ENCODE results near the gene DCLK2.

DCLK2 gene

GRCh38 chr4:150206265-150206664 is 128.0 kb downstream of the DCLK2 start:
- DNase-seq (ENCODE audit: low read depth) = no peak

GRCh38 chr4:150206954-150207353 is 128.7 kb downstream of the DCLK2 start:
- DNase-seq (ENCODE audit: low read depth) = no peak
- no peak overlapping the region for H3K4me3 ChIP-seq (ENCODE audit: low read depth, low read length)
- no peak for TF ChIP-seq MAX (IDR thresholded peaks at IDR 0.05; ENCODE audit: low read depth, low read length)
- TF ChIP-seq CTCF (IDR thresholded peaks at IDR 0.05; ENCODE audit: low read depth, low read length) = no peak
- TF ChIP-seq POLR2A (IDR thresholded peaks at IDR 0.05; ENCODE audit: extremely low read depth, insufficient read length) = no peak
- TF ChIP-seq MYC (IDR thresholded peaks at IDR 0.05; ENCODE audit: low read depth, low read length) = no peak

More at GRCh38 chr4:150206265-150206664, 128.0 kb downstream of the DCLK2 start:
- TF ChIP-seq CTCF (IDR thresholded peaks at IDR 0.05; ENCODE audit: low read depth, low read length) (no peak), MAX (IDR thresholded peaks at IDR 0.05; ENCODE audit: low read depth, low read length) (no peak), POLR2A (IDR thresholded peaks at IDR 0.05; ENCODE audit: extremely low read depth, insufficient read length) (no peak), MYC (IDR thresholded peaks at IDR 0.05; ENCODE audit: low read depth, low read length) (no peak)
- no peak overlapping the region for H3K4me3 ChIP-seq (ENCODE audit: low read depth, low read length)

- no peak for DNase-seq (ENCODE audit: low read depth)
- no peak for TF ChIP-seq MAX (IDR thresholded peaks at IDR 0.05; ENCODE audit: low read depth, low read length)
- TF ChIP-seq CTCF (IDR thresholded peaks at IDR 0.05; ENCODE audit: low read depth, low read length) = no peak
- no peak for TF ChIP-seq POLR2A (IDR thresholded peaks at IDR 0.05; ENCODE audit: extremely low read depth, insufficient read length)
- TF ChIP-seq MYC (IDR thresholded peaks at IDR 0.05; ENCODE audit: low read depth, low read length) = no peak
- no peak overlapping the region for H3K4me3 ChIP-seq (ENCODE audit: low read depth, low read length)
Measured at GRCh38 chr4:150207871-150208270, 129.6 kb downstream of the DCLK2 start.

- no peak overlapping the region for H3K4me3 ChIP-seq (ENCODE audit: low read depth, low read length)
- TF ChIP-seq MYC (IDR thresholded peaks at IDR 0.05; ENCODE audit: low read depth, low read length) = no peak
- TF ChIP-seq MAX (IDR thresholded peaks at IDR 0.05; ENCODE audit: low read depth, low read length) = no peak
- TF ChIP-seq CTCF (IDR thresholded peaks at IDR 0.05; ENCODE audit: low read depth, low read length) = peak; percentile 46
- peak; percentile 38 for DNase-seq (ENCODE audit: low read depth)
Measured at GRCh38 chr4:150209140-150209829, 131.0 kb downstream of the DCLK2 start.

- no peak for DNase-seq (ENCODE audit: low read depth)
- H3K4me3 ChIP-seq (ENCODE audit: low read depth, low read length) = no peak overlapping the region
- TF ChIP-seq MYC (IDR thresholded peaks at IDR 0.05; ENCODE audit: low read depth, low read length) (no peak), POLR2A (IDR thresholded peaks at IDR 0.05; ENCODE audit: extremely low read depth, insufficient read length) (no peak), CTCF (IDR thresholded peaks at IDR 0.05; ENCODE audit: low read depth, low read length) (no peak), MAX (IDR thresholded peaks at IDR 0.05; ENCODE audit: low read depth, low read length) (no peak)
Measured at GRCh38 chr4:150211016-150211415, 132.8 kb downstream of the DCLK2 start.
